Ovary (tissue), 9 donors: ENCODE results near the gene FSD1L. TPM values are rescaled to one million over a fixed set of nuclear protein-coding genes. Genes with fewer than 3 reads are reported as not detected.

Source experiments
- DNase-seq, 5 donors: peaks; one replicate each; pipeline ENCODE4 v3.0.0-alpha.2; 2019 to 2020
- H3K27ac ChIP-seq, 2 donors: fragments of 200-600 bp; one replicate each; pipeline versions ENCODE4 v1.5.1 to v1.8.0; 2019 to 2022
- H3K27me3 ChIP-seq: fragments of 200-600 bp; one replicate; pipeline ENCODE4 v1.8.0; 2022
- H3K36me3 ChIP-seq: fragments of 200-600 bp; sonication (generic); one replicate; pipeline ENCODE4 v1.5.1; 2019
- H3K4me1 ChIP-seq: one replicate; pipeline ENCODE4 v1.8.1; 2013; ENCODE audit warnings: mild to moderate bottlenecking, moderate library complexity; ENCODE audit not compliant: insufficient read depth
- H3K4me3 ChIP-seq: fragments of 200-600 bp; sonication (generic); one replicate; pipeline ENCODE4 v1.5.1; 2017
- H3K9me3 ChIP-seq, 2 donors: fragments of 200-600 bp in 1 of 2; sonication (generic) in 1 of 2; one replicate each; pipeline versions ENCODE4 v1.5.1 to v1.8.1; 2013 to 2019; ENCODE audit warnings: mild to moderate bottlenecking in 1 of 2, moderate library complexity in 1 of 2
- EP300 ChIP-seq: sonication (generic); formaldehyde crosslinking; IDR thresholded peaks from one replicate; pipeline ENCODE4 v1.6.1; 2017; ENCODE audit warnings: antibody characterized with exemption
- POLR2A ChIP-seq: fragments of 450-650 bp; IDR thresholded peaks from one replicate; pipeline ENCODE4 v1.6.1; 2017; ENCODE audit warnings: antibody characterized with exemption, mild to moderate bottlenecking, moderate library complexity
- WGBS, 3 donors: extraction: QIAGEN DNeasy Blood & Tissue Kit in 1 of 3; methylation state at CpG; one replicate each; pipeline versions ENCODE4 v1.1.5 to v1.1.7; 2013 to 2017; 5-methylcytosine and 5-hydroxymethylcytosine counted together
- intact Hi-C, 4 donors: fragments of 100-400 bp; cut with DNase I; formaldehyde crosslinking; loops; one replicate each; pipeline versions ENCODE4 v1.11.0 to v1.15.1; 2022 to 2023
- polyA plus RNA-seq, 2 donors: library from polyadenylated mRNA; stranded (reverse); fragments of 200-250 nt in 1 of 2; fragments of 350-450 nt in 1 of 2; fragmentation: Illumina TruSeq in 1 of 2; extraction: RNeasy Lipid Tissue Mini Kit (QIAGEN cat#74804) in 1 of 2; gene quantifications; one replicate each; pipeline ENCODE4 v1.2.3, GENCODE V29; 2013 to 2014
- total RNA-seq, 7 donors: library from RNA; depleted of rRNA in 2 of 7; stranded (reverse); fragments of >200 nt in 2 of 7; fragmentation: NEBNext Ultra II Directional in 3 of 7; extraction: Animal tissue kit (Norgen Biotek cat#: 25700) in 3 of 7; gene quantifications; one replicate each; pipeline versions ENCODE4 v1.1.0 to v1.2.4, GENCODE V29; 2016 to 2023
- TF ChIP-seq, protein P1 (sequence below), 3 donors: fragments of 450-650 bp in 2 of 3; fragments of 200-600 bp in 1 of 3; IDR thresholded peaks; one replicate each; pipeline versions ENCODE4 v1.5.1 to v1.8.0; 2016 to 2022; ENCODE audit warnings: antibody characterized with exemption in 3 of 3, mild to moderate bottlenecking in 1 of 3
- donor health status: DM: no; HTN: no; CAD: no; lungs with moderate emphysema.
- donor health status: DM: no; HTN: no; CAD: no.
- donor health status: Bipolar disorder and iron deficiency.
- donor health status: DM: yes; HTN: yes; CAD: no.
- donor health status: DM: no; HTN: no; CAD: no.
- donor health status: DM: yes; HTN: yes; CAD: no.

The FSD1L gene
- total and polyA plus RNA-seq, 9 donors: 1.4 to 7.6 (median 4.0) TPM

DNA sequence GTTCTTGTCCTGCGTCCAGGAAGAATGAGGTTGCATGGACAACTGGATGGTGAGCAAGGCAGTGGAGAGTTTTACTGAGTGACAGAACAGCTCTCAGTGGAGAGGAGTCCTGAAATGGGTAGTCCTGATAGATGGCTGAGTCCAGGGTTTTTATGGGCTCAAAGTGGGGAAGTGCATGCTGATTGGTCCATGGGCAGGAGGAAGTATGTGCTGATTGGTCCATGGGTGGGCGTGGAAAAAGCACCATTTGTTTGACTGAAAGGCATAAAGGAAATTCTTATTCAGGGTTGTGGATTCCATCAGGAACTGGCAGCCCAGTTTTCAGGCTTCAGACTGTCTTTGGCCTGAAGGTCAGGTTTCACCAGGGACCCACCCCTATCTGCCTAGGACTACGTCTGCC is 10.6 kb downstream of the FSD1L start:
- H3K4me3 ChIP-seq: no peak overlapping the region
- 95 to 98% (median 96%) methylated on average over 3 of the region's 3 CpGs for WGBS, 3 donors
- H3K9me3 ChIP-seq: no peaks in the 10 kb centered on the region
- H3K27me3 ChIP-seq: no peaks in the 10 kb centered on the region
- intact Hi-C loops: no loop called here
- no peaks in the 10 kb centered on the region for H3K4me1 ChIP-seq
- no peak for DNase-seq
- TF ChIP-seq EP300 (no peak), POLR2A (no peak)
- TF ChIP-seq, protein P1, sequence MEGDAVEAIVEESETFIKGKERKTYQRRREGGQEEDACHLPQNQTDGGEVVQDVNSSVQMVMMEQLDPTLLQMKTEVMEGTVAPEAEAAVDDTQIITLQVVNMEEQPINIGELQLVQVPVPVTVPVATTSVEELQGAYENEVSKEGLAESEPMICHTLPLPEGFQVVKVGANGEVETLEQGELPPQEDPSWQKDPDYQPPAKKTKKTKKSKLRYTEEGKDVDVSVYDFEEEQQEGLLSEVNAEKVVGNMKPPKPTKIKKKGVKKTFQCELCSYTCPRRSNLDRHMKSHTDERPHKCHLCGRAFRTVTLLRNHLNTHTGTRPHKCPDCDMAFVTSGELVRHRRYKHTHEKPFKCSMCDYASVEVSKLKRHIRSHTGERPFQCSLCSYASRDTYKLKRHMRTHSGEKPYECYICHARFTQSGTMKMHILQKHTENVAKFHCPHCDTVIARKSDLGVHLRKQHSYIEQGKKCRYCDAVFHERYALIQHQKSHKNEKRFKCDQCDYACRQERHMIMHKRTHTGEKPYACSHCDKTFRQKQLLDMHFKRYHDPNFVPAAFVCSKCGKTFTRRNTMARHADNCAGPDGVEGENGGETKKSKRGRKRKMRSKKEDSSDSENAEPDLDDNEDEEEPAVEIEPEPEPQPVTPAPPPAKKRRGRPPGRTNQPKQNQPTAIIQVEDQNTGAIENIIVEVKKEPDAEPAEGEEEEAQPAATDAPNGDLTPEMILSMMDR (IDR thresholded peaks at IDR 0.05): no peak
- no peak overlapping the region for H3K27ac ChIP-seq
- no peaks in the 10 kb centered on the region for H3K36me3 ChIP-seq

DNA sequence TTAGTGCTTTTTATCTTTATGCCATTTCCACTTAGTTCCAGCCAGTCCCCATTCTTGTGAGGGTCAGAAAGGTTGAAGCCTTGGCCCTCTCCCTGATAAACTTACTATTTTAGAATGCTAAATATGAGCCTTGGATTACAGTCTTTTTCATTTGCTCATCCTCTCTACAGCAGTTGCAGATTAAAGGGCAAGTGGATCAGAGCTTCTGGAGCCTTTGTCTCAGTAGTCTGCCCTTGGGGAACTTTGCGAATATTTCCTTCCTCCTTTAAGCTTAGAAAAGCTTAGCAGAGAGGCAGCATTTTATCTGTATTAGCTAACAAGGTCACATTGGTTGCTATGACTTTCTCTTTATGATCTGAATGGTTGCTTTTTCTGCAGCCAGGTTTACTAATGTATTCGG is 11.5 kb downstream of the FSD1L start:
- Histone ChIP-seq H3K4me3 (no peak overlapping the region), H3K27ac (no peak overlapping the region), H3K9me3 (no peaks in the 10 kb centered on the region), H3K4me1 (no peaks in the 10 kb centered on the region), H3K36me3 (no peaks in the 10 kb centered on the region), H3K27me3 (no peaks in the 10 kb centered on the region)
- DNase-seq: no peak
- no peak for TF ChIP-seq POLR2A
- TF ChIP-seq, protein P1 (IDR thresholded peaks at IDR 0.05): no peak
- TF ChIP-seq EP300: no peak
- 61 to 76% (median 63%) methylated on average over 2 of the region's 2 CpGs for WGBS, 3 donors
- intact Hi-C loops: no loop called here

DNA sequence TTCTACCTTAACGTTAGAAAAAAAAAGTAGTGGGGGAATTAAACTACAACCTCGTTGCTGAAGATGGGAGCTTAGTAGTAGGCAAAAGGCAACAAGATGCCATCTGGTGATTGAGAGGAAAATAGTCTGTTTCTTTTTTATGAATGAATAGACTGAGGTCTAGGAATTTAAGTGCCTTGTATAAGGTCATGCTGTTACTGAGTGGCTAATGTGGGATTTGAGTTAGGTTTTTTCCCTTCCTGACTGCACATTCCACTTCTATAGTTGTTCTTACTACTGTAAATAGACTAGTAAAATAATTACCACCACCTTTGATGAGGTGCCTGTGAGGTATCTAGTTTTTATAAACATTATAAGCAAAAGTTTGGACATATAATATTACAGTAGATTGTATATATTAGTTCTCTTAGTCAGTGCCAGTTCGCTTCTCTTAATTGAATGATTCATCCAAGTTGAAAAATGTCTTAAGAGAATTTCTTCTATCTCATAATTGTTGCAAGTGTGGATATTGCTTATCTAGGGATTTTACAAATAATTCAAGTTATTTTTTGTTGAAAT is 19.1 kb downstream of the FSD1L start:
- DNase-seq: no peak
- no peak overlapping the region for H3K27ac ChIP-seq
- 90 to 92% (median 90%) methylated on average over 3 of the region's 3 CpGs for WGBS, 3 donors
- no peaks in the 10 kb centered on the region for H3K27me3 ChIP-seq
- intact Hi-C loops: no loop called here
- no peak overlapping the region for H3K4me3 ChIP-seq
- H3K36me3 ChIP-seq: no peaks in the 10 kb centered on the region
- TF ChIP-seq, protein P1 (IDR thresholded peaks at IDR 0.05): no peak
- TF ChIP-seq POLR2A (no peak), EP300 (no peak)
- H3K9me3 ChIP-seq: no peaks in the 10 kb centered on the region
- no peaks in the 10 kb centered on the region for H3K4me1 ChIP-seq

DNA sequence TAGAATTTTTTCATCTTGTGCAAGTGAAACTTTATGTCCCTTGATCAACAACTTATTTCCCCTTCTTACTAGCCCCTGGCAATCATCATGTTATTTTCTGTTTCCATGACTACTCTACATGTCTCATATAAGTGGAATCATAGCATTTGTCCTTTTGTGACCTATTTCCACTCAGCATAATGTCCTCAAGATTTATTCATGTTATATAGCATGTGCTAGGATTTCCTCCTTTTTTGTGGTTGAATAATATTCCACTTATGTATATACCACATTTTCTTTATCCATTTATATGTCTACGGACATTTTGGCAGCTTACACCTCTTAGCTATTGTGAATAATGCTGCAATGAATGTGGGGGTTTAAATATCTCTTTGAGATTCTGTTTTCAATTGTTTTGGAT is 21.0 kb downstream of the FSD1L start:
- no peak overlapping the region for H3K4me3 ChIP-seq
- no peaks in the 10 kb centered on the region for H3K36me3 ChIP-seq
- H3K27ac ChIP-seq: no peak overlapping the region
- H3K9me3 ChIP-seq: no peaks in the 10 kb centered on the region
- 96 to 100% (median 97%) methylated on average over 1 of the region's 1 CpG for WGBS, 3 donors
- H3K27me3 ChIP-seq: no peaks in the 10 kb centered on the region
- TF ChIP-seq POLR2A (no peak), EP300 (no peak)
- TF ChIP-seq, protein P1 (IDR thresholded peaks at IDR 0.05): no peak
- DNase-seq: no peak
- H3K4me1 ChIP-seq: no peaks in the 10 kb centered on the region
- intact Hi-C loops: no loop called here
